Measurements from ENCODE around the gene ZDHHC24. TPM values are rescaled to one million over a fixed set of nuclear protein-coding genes. Genes with fewer than 3 reads are reported as not detected.

ZDHHC24 gene
- total RNA-seq, 6 experiments from 2014 or later: 3.6 to 15.5 (median 5.8) TPM

DNA sequence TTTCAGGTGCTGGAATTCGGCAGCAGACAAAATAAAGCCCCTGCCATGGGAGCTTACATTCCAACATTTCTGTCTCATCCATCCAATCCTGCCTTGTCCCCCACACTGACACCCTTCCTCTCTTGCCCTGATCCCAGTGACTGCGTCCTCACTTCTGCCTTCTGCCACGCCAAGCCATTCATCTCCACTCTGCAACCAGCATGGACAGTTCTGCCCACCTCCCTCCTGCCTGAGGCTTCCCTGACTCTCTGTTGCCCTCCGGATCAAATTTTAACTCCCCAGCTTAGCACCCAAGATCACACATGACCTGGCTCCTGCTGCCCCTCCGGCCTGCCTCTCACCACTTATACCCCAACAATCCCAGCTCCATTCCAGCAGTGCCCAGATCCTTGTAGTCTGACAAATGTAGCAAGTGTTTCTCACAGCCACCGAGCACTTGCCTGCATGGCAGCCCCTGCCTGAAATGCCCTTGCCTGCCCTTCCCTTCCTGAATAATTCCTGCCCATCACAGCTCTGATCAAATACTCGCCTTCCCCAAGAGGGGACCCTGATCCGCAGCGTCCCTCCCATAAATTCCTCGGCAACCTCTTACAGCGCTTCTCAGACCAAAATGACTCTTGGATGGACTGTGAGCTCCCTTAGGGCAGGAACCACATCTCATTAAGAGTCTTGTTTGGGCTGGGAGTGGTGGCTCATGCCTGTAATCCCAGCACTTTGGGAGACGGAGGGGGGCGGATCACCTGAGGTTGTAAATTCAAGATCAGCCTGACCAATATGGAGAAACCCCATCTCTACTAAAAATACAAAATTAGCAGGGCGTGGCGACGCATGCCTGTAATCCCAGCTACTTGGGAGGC is 3.2 kb upstream of the ZDHHC24 start:
- TF ChIP-seq, protein P1, sequence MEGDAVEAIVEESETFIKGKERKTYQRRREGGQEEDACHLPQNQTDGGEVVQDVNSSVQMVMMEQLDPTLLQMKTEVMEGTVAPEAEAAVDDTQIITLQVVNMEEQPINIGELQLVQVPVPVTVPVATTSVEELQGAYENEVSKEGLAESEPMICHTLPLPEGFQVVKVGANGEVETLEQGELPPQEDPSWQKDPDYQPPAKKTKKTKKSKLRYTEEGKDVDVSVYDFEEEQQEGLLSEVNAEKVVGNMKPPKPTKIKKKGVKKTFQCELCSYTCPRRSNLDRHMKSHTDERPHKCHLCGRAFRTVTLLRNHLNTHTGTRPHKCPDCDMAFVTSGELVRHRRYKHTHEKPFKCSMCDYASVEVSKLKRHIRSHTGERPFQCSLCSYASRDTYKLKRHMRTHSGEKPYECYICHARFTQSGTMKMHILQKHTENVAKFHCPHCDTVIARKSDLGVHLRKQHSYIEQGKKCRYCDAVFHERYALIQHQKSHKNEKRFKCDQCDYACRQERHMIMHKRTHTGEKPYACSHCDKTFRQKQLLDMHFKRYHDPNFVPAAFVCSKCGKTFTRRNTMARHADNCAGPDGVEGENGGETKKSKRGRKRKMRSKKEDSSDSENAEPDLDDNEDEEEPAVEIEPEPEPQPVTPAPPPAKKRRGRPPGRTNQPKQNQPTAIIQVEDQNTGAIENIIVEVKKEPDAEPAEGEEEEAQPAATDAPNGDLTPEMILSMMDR (IDR thresholded peaks at IDR 0.05): no peak
- TF ChIP-seq POLR2A (IDR thresholded peaks at IDR 0.05): no peak
- no peak for DNase-seq
- intact Hi-C loops (cut with DNase I): no loop called here
- Histone ChIP-seq H3K27me3 (no peaks in the 10 kb centered on the region), H3K9me3 (no peaks in the 10 kb centered on the region), H3K36me3 (no peaks in the 10 kb centered on the region), H3K27ac (no peak overlapping the region), H3K4me3 (no peak overlapping the region), H3K4me1 (peaks cover 0 to 10% (median 0%) of the 10 kb centered on the region in 4 donors)
- no peak for ATAC-seq
- WGBS (ENCODE audit: insufficient coverage, low coverage, low lambda C conversion rate, missing lambda C conversion rate): 47% methylated on average over 9 of the region's 16 CpGs

DNA sequence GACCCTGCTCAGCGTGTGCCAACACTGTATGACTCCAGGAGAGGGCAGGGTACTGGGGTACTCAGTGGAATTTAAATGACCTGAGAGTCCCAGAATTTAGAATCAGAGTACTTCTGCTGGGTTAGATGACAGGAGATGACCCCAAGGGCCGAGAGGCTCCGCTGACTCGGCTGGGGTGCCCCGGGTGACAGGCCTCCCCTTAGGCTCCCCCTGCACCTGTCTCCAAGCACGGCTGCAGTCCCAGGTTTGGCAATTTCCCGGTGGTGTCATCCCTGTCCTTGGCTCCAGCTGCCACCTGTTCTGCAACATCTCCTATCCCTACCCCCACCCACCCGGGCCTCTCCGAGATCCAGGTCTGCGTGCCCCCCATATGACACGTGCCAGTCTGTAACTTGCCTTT is 2.2 kb upstream of the ZDHHC24 start:
- H3K36me3 ChIP-seq: no peaks in the 10 kb centered on the region
- intact Hi-C loops (cut with DNase I): no loop called here
- H3K27ac ChIP-seq: no peak overlapping the region
- H3K4me1 ChIP-seq: peaks cover 0 to 10% (median 0%) of the 10 kb centered on the region in 4 donors
- no peak for DNase-seq
- H3K4me3 ChIP-seq: no peak overlapping the region
- 68% methylated on average over 3 of the region's 11 CpGs for WGBS (ENCODE audit: insufficient coverage, low coverage, low lambda C conversion rate, missing lambda C conversion rate)
- no peaks in the 10 kb centered on the region for H3K27me3 ChIP-seq
- H3K9me3 ChIP-seq: no peaks in the 10 kb centered on the region
- no peak for ATAC-seq
- TF ChIP-seq, protein P1 (IDR thresholded peaks at IDR 0.05): no peak
- TF ChIP-seq POLR2A (IDR thresholded peaks at IDR 0.05): no peak

DNA sequence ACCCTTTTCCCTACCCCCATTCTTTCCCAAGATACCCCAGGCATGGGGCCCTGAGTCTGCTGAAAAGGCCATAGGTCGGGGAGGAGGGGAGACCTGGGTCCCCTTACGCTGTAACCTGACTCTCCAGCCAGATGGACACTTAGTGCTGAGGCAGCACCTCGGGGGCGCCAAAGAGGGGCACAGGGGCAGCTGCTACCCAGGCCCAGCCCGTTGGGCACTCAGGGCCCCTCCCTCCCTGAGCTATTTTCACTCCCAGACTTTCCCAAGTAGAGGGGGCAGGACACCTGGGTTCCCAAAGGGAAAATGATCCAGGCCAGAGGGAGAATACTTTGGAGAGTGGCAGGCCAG is 1.8 kb upstream of the ZDHHC24 start:
- WGBS (ENCODE audit: insufficient coverage, low coverage, low lambda C conversion rate, missing lambda C conversion rate): no CpG with 5 or more reads among the region's 5 CpGs
- no peak overlapping the region for H3K4me3 ChIP-seq
- peaks cover 0 to 10% (median 0%) of the 10 kb centered on the region in 4 donors for H3K4me1 ChIP-seq
- H3K27ac ChIP-seq: no peak overlapping the region
- intact Hi-C loops (cut with DNase I): no loop called here
- no peak for DNase-seq
- no peaks in the 10 kb centered on the region for H3K36me3 ChIP-seq
- no peak for TF ChIP-seq POLR2A (IDR thresholded peaks at IDR 0.05)
- H3K9me3 ChIP-seq: no peaks in the 10 kb centered on the region
- H3K27me3 ChIP-seq: no peaks in the 10 kb centered on the region
- no peak for ATAC-seq

DNA sequence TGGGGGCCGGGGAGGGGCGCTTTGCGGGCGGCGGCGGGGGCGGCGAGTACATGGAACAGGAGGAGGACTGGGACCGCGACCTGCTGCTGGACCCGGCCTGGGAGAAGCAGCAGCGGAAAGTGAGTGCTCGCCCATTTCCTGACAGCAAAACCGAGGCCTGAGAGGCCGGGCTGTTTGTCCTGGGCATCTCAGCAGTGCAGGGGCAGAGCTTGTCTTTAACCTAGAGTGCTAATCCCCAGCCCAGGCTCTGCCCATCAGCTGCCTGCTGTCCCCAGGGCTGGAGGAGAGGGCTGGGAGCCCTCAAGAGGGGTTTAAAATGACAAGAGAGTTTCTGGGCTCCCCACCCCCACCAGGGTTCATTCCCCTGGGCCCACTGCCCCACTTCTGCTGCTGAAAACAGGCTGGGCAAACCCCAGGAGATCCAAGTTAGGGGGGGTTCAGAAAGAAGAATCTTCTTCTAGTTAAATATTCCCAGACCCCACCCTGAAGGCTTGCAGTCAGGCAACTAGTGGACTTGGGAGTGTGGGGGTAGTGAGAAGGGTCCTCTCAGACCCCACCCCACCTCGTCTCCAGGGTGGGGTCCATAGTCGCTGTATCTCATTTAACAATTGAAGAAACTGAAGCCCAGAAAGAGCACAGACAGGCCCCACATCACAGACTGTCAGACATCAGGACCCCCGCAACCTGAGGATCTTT is 1.3 kb upstream of the ZDHHC24 start:
- Histone ChIP-seq H3K4me1 (peaks cover 0 to 10% (median 0%) of the 10 kb centered on the region in 4 donors), H3K9me3 (no peaks in the 10 kb centered on the region), H3K27ac (no peak overlapping the region), H3K27me3 (no peaks in the 10 kb centered on the region), H3K4me3 (no peak overlapping the region), H3K36me3 (no peaks in the 10 kb centered on the region)
- no peak for TF ChIP-seq POLR2A (IDR thresholded peaks at IDR 0.05)
- TF ChIP-seq, protein P1 (IDR thresholded peaks at IDR 0.05): no peak
- no peak for ATAC-seq
- 42% methylated on average over 4 of the region's 18 CpGs for WGBS (ENCODE audit: insufficient coverage, low coverage, low lambda C conversion rate, missing lambda C conversion rate)
- no peak for DNase-seq
- intact Hi-C loops (cut with DNase I): no loop called here

Measured in right lobe of liver (tissue), 6 donors.